ENCODE results near the gene ARMC3. TPM values are rescaled to one million over a fixed set of nuclear protein-coding genes. Genes with fewer than 3 reads are reported as not detected.

The ARMC3 gene
- total RNA-seq, 1 donor from 2014 or later = 0.23 TPM

GRCh38 chr10:22931948-22932347 lies 4.1 kb downstream of the ARMC3 start:
- H2AFZ ChIP-seq (ENCODE audit: low read depth, low read length) = no peak overlapping the region
- Mint-ChIP-seq H3K4me1 (ENCODE audit: low read depth, unreplicated experiment) (no peaks in the 10 kb centered on the region), H3K9me3 (ENCODE audit: unreplicated experiment) (no peaks in the 10 kb centered on the region), H3K27ac (ENCODE audit: unreplicated experiment) (no peak overlapping the region), H3K27me3 (ENCODE audit: low read depth, unreplicated experiment) (peaks cover 3% of the 10 kb centered on the region), H3K4me3 (ENCODE audit: unreplicated experiment) (no peak overlapping the region), H3K36me3 (ENCODE audit: low read depth, unreplicated experiment) (no peaks in the 10 kb centered on the region)
- no peaks in the 10 kb centered on the region for H3K9me3 ChIP-seq (ENCODE audit: insufficient read depth, low read depth, low read length)
- H3K27ac ChIP-seq (ENCODE audit: low read depth, low read length) = no peak overlapping the region
- H3K36me3 ChIP-seq (ENCODE audit: insufficient read depth, low read length) = no peaks in the 10 kb centered on the region
- H3K79me2 ChIP-seq (ENCODE audit: insufficient read depth, low read length) = no peaks in the 10 kb centered on the region
- H3K4me1 ChIP-seq (ENCODE audit: insufficient read depth, low read length) = peaks cover 4% of the 10 kb centered on the region
- no peaks in the 10 kb centered on the region for H4K20me1 ChIP-seq (ENCODE audit: insufficient read depth, low read length)
- no peaks in the 10 kb centered on the region for H3K27me3 ChIP-seq (ENCODE audit: insufficient read depth, low read length)
- peak; percentile 57 for DNase-seq (ENCODE audit: low read depth)
- no peak overlapping the region for H3K9ac ChIP-seq (ENCODE audit: low read length)
- no peak overlapping the region for H3K4me2 ChIP-seq (ENCODE audit: low read length)
- FAIRE-seq = no peak
- TF ChIP-seq CTCF (IDR thresholded peaks at IDR 0.05; ENCODE audit: insufficient read depth, low read depth, low read length) = no peak
- TF ChIP-seq EZH2 (IDR thresholded peaks at IDR 0.05; ENCODE audit: insufficient read depth, low read length) = no peak
- no peak overlapping the region for H3K4me3 ChIP-seq (ENCODE audit: insufficient read depth, low read depth, low read length)

GRCh38 chr10:22932626-22933370 lies 4.9 kb downstream of the ARMC3 start:
- Histone ChIP-seq H4K20me1 (ENCODE audit: insufficient read depth, low read length) (no peaks in the 10 kb centered on the region), H3K36me3 (ENCODE audit: insufficient read depth, low read length) (no peaks in the 10 kb centered on the region), H3K27ac (ENCODE audit: low read depth, low read length) (no peak overlapping the region), H3K4me1 (ENCODE audit: insufficient read depth, low read length) (peaks cover 4% of the 10 kb centered on the region), H3K9me3 (ENCODE audit: insufficient read depth, low read depth, low read length) (no peaks in the 10 kb centered on the region), H3K4me2 (ENCODE audit: low read length) (no peak overlapping the region), H3K9ac (ENCODE audit: low read length) (no peak overlapping the region), H3K4me3 (ENCODE audit: insufficient read depth, low read depth, low read length) (no peak overlapping the region), H3K79me2 (ENCODE audit: insufficient read depth, low read length) (no peaks in the 10 kb centered on the region), H3K27me3 (ENCODE audit: insufficient read depth, low read length) (no peaks in the 10 kb centered on the region), H2AFZ (ENCODE audit: low read depth, low read length) (no peak overlapping the region)
- H3K36me3 Mint-ChIP-seq (ENCODE audit: low read depth, unreplicated experiment) = no peaks in the 10 kb centered on the region
- FAIRE-seq (no peak), DNase-seq (ENCODE audit: low read depth) (no peak)
- no peak overlapping the region for H3K27ac Mint-ChIP-seq (ENCODE audit: unreplicated experiment)
- H3K9me3 Mint-ChIP-seq (ENCODE audit: unreplicated experiment) = no peaks in the 10 kb centered on the region
- H3K4me1 Mint-ChIP-seq (ENCODE audit: low read depth, unreplicated experiment) = no peaks in the 10 kb centered on the region
- H3K27me3 Mint-ChIP-seq (ENCODE audit: low read depth, unreplicated experiment) = peaks cover 3% of the 10 kb centered on the region
- H3K4me3 Mint-ChIP-seq (ENCODE audit: unreplicated experiment) = no peak overlapping the region
- TF ChIP-seq CTCF (IDR thresholded peaks at IDR 0.05; ENCODE audit: insufficient read depth, low read depth, low read length) (no peak), EZH2 (IDR thresholded peaks at IDR 0.05; ENCODE audit: insufficient read depth, low read length) (no peak)

GRCh38 chr10:22934726-22935125 lies 6.9 kb downstream of the ARMC3 start:
- DNase-seq (ENCODE audit: low read depth) (no peak), FAIRE-seq (no peak)
- no peaks in the 10 kb centered on the region for H4K20me1 ChIP-seq (ENCODE audit: insufficient read depth, low read length)

More at GRCh38 chr10:22934726-22935125, 6.9 kb downstream of the ARMC3 start:
- no peak overlapping the region for H3K9ac ChIP-seq (ENCODE audit: low read length)
- Mint-ChIP-seq H3K4me1 (ENCODE audit: low read depth, unreplicated experiment) (no peaks in the 10 kb centered on the region), H3K27me3 (ENCODE audit: low read depth, unreplicated experiment) (no peaks in the 10 kb centered on the region), H3K9me3 (ENCODE audit: unreplicated experiment) (no peaks in the 10 kb centered on the region), H3K4me3 (ENCODE audit: unreplicated experiment) (no peak overlapping the region), H3K27ac (ENCODE audit: unreplicated experiment) (no peak overlapping the region), H3K36me3 (ENCODE audit: low read depth, unreplicated experiment) (no peaks in the 10 kb centered on the region)
- no peaks in the 10 kb centered on the region for H3K27me3 ChIP-seq (ENCODE audit: insufficient read depth, low read length)
- H2AFZ ChIP-seq (ENCODE audit: low read depth, low read length) = no peak overlapping the region
- H3K4me1 ChIP-seq (ENCODE audit: insufficient read depth, low read length) = no peaks in the 10 kb centered on the region
- H3K4me3 ChIP-seq (ENCODE audit: insufficient read depth, low read depth, low read length) = no peak overlapping the region
- no peaks in the 10 kb centered on the region for H3K9me3 ChIP-seq (ENCODE audit: insufficient read depth, low read depth, low read length)
- no peaks in the 10 kb centered on the region for H3K79me2 ChIP-seq (ENCODE audit: insufficient read depth, low read length)
- TF ChIP-seq EZH2 (IDR thresholded peaks at IDR 0.05; ENCODE audit: insufficient read depth, low read length) (no peak), CTCF (IDR thresholded peaks at IDR 0.05; ENCODE audit: insufficient read depth, low read depth, low read length) (no peak)
- H3K27ac ChIP-seq (ENCODE audit: low read depth, low read length) = no peak overlapping the region
- no peak overlapping the region for H3K4me2 ChIP-seq (ENCODE audit: low read length)
- H3K36me3 ChIP-seq (ENCODE audit: insufficient read depth, low read length) = no peaks in the 10 kb centered on the region

All from astrocyte (in vitro differentiated cells and primary cell).